Fibroblast of mammary gland (primary cell): Measurements from ENCODE around the gene SLC25A40.
"Not testable (repeated sequence)": the region's sequence is repeated elsewhere in the genome, so short reads cannot be mapped to it uniquely, and the experiment has no call there.

Source experiments
- DNase-seq: peaks from one replicate; pipeline ENCODE4 v3.0.0-alpha.2; 2010; ENCODE audit warnings: low read depth
- H3K4me3 ChIP-seq: 2 replicates; pipeline ENCODE4 v1.5.1; 2011; ENCODE audit warnings: low read depth, mild to moderate bottlenecking, low read length, moderate library complexity; ENCODE audit not compliant: control insufficient read depth
- CTCF ChIP-seq: conservative IDR thresholded peaks from 2 replicates; pipeline ENCODE4 v1.5.1; 2011; ENCODE audit warnings: low read depth, low read length, inconsistent platforms; ENCODE audit not compliant: control insufficient read depth, insufficient read depth

Gene SLC25A40, protein sequence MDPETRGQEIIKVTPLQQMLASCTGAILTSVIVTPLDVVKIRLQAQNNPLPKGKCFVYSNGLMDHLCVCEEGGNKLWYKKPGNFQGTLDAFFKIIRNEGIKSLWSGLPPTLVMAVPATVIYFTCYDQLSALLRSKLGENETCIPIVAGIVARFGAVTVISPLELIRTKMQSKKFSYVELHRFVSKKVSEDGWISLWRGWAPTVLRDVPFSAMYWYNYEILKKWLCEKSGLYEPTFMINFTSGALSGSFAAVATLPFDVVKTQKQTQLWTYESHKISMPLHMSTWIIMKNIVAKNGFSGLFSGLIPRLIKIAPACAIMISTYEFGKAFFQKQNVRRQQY

DNA sequence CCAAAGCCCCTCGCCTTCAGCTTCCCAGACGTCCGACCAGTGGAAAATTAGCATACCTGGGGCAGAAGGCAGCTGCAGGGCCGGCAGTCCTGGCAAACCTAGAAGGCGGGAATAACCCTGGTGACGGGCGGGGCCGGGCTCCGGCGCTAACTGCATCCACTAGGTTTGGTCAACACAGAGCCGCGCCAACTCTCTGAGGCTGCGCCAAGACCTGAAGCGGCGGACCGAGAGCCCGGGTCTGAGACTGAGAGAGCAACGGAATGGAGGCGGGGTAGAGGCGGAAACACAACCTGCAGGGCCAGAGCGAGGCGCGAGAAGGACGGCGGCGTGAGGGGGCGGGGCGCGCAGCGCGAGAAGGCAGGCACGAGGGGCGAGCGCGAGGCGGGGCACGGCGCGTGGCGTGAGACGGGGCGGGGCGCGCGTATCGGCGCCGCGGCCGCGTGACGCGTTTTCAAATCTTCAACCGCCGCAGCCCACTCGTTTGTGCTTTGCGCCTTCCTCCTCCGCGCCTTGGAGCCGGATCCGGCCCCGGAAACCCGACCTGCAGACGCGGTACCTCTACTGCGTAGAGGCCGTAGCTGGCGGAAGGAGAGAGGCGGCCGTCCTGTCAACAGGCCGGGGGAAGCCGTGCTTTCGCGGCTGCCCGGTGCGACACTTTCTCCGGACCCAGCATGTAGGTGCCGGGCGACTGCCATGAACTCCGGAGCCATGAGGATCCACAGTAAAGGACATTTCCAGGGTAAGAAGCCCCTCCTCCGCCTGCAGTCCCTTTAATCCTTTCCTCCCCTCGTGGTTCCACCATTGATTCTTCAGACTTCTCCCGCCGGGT is at the start of gene SLC25A40, which contains the start of gene DBF4:
TSS of gene SLC25A40 (minus strand) at position 321 of the 829 bp plus-strand sequence. CDS start 17,633 bp downstream, outside the sequence.
TSS of gene DBF4 (plus strand) at position 454 of the 829 bp plus-strand sequence. CDS start at position 694, 240 bp downstream.
- H3K4me3 ChIP-seq, result peak within 1 kb of the TSS; percentile 78
- peak; percentile 91 for DNase-seq
- TF ChIP-seq CTCF, result no peak

DNA sequence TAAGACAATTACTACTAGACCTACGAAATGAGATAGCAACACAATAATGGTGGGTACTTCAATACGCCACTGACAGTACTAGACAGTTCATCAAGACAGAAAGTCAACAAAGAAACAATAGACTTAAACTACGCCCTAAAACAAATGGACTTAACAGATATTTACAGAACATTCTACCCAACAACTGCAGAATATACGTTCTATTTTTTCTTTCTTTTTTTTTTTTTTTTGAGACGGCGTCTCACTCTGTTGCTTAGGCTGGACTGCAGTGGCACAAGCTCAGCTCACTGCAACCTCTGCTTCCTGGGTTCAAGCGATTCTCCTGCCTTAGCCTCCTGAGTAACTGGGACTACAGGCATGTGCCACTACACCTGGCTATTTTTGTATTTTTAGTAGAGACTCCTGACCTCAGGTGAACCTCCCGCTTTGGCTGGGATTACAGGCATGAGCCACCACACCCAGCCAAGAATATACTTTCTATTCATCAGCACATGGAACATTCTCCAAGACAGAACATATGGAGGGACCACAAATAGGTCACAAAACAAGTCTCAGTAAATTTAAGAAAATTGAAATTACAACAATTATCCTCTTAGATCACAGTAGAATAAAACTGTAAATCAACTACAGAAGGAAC is 46.7 kb upstream of the SLC25A40 start:
- not testable (repeated sequence) for H3K4me3 ChIP-seq, DNase-seq

GRCh38 chr7:87920578-87920977 is 44.4 kb upstream of the SLC25A40 start:
- no peak for DNase-seq
- no peak for TF ChIP-seq CTCF
- H3K4me3 ChIP-seq, result no peak overlapping the region

- no peak for TF ChIP-seq CTCF
- DNase-seq, result no peak
- H3K4me3 ChIP-seq, result no peak overlapping the region
Measured at GRCh38 chr7:87919875-87920274, 43.7 kb upstream of the SLC25A40 start.

GRCh38 chr7:87918740-87919139 is 42.6 kb upstream of the SLC25A40 start:
- no peak for DNase-seq
- no peak for TF ChIP-seq CTCF

DNA sequence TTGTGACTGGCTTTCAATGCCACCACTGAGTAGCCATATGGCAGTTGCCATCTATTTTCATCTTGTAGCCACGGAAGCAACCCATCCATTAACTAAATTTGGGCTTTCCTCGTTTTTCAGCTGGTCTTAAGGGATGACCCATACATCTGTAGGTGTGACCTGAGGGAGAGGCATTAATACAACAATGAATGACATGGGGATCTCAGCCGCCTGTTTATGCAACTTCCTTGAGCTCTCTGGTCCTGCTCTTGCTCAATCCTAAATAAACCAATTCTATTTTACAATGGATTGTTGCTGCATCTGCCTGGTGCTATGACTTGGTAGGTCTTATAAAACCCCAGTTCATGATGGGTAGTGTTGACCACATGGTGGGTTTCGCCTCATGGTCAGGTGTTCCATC is 36.0 kb upstream of the SLC25A40 start:
- DNase-seq, result no peak
- no peak for TF ChIP-seq CTCF
- H3K4me3 ChIP-seq, result no peak overlapping the region

More at GRCh38 chr7:87918740-87919139, 42.6 kb upstream of the SLC25A40 start:
- no peak overlapping the region for H3K4me3 ChIP-seq

- H3K4me3 ChIP-seq, DNase-seq: not testable (repeated sequence)
Measured at GRCh38 chr7:87908814-87909213, 32.7 kb upstream of the SLC25A40 start.

- not testable (repeated sequence) for H3K4me3 ChIP-seq
- peak; percentile 44 for DNase-seq
Measured at GRCh38 chr7:87907136-87907906, 31.2 kb upstream of the SLC25A40 start.
